HG03108 (cell line): Measurements from ENCODE around the gene RAMP2.
A peak's percentile ranks its signal among the peaks of the same experiment; 100 is the strongest.
"Not testable (repeated sequence)": the region's sequence is repeated elsewhere in the genome, so short reads cannot be mapped to it uniquely, and the experiment has no call there.

ENCODE experiments used
- ATAC-seq: cut with Tn5 transposase; IDR thresholded peaks from one replicate; pipeline ENCODE4 v1.9.1; 2021; ENCODE audit warnings: moderate library complexity; ENCODE audit not compliant: unreplicated experiment

The RAMP2 gene, protein sequence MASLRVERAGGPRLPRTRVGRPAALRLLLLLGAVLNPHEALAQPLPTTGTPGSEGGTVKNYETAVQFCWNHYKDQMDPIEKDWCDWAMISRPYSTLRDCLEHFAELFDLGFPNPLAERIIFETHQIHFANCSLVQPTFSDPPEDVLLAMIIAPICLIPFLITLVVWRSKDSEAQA

DNA sequence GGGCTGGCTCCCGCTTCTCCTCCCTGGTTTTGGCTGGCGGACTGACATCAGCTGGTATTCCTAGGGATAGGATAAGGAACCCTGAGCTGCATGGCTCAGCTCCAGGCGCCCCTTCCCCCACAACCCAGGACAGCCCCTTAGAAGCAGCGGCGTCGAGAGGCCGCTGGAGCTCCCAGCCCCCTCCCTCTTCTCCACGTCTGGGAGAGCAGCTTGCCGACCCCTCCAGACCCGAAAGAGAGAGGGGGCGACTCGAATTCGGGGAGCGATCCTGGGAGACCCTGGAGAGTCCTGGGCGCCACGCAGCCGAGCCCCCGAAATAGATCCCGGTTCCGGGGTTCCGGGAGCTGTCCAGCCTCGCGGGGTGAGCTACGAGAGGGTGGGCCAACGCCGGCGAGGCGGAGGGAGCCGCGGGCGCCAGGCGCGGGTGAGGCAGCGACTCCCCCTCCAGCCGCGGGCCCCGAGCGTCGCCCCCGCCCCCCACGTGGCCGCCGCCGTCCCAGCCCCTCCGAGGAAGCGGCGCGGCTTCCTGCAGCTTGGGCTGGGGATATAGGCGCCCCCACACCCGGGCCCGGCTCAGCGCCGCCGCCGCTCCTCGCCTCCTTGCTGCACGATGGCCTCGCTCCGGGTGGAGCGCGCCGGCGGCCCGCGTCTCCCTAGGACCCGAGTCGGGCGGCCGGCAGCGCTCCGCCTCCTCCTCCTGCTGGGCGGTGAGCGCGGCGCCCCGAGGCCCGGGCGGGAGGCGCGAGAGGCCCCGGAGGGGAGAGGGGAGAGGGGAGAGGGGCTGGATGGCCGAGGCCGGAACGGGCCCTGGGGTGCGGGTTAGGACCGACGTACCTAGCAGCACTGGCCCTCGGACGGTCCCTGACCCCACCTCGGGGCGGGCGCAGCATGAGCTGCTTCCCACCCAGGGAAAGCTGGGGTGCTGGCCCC, at the start of gene RAMP2:
TSS of gene RAMP2 (plus strand) at position 576 of the 930 bp plus-strand sequence. CDS start at position 611, 35 bp downstream.
- no peak for ATAC-seq

DNA sequence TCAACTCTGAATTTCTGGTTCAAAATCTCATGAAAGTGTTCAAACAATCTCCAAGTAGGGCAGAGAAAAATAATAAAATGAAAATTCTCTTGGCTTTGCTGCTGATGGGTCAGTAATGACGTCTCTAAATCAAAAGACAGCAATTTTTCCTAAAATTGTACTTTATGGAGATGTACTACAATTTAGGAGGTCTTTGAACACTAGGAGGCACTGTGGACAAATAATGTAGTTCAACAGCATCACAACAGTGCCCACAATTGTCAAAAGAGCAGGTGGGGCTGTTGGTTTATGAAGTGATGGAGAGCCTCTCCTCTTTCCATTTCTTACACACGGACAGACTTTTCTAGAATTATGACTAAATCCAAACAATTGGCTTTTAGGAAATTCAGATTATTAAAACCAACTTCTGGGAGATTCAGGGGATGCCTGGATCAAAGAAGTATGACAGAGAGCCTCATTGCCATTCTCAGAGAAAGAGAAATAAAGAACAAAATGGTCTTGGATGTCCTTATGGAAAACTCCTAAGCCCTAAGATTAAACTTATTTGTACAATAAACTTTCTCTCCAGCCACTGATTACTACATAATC, 39.9 kb upstream of the RAMP2 start:
- no peak for ATAC-seq

DNA sequence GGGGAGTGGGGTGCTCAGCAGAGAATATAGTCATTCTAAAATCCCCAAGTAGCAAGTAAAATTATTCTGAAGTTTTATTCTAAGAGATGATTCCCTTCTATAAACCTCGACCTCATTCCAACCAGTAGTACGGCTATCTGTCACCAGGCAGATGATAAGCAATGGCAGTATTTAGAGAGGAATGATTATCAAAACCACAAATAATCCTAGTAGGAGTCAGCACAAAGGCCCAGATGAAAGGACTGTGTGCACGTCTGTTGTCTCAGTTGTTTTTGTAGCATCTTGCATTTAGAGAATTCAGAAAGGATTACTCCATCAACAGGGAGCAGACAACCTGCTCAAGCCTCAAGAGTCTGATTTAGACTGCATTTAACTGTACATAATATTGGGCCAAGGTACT, 37.4 kb upstream of the RAMP2 start:
- ATAC-seq, result no peak

DNA sequence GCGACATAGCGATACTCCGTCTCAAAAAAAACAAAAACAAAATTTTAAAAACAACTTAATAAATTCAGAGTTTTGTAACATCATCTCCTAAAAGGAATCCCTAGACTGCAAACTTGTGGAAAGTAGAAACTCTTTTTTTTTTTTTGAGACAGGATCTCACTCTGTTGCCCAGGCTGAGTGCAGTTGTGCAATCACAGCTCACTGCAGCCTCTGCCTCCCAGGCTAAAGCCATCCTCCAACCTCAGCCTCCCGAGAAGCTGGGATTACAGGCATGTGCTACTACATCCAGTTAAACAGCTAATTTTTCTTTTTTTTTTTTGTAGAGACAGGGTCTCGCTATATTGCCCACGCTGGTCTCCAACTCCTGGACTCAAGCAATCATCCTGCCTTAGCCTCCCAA, 35.9 kb upstream of the RAMP2 start:
- ATAC-seq, result no peak

DNA sequence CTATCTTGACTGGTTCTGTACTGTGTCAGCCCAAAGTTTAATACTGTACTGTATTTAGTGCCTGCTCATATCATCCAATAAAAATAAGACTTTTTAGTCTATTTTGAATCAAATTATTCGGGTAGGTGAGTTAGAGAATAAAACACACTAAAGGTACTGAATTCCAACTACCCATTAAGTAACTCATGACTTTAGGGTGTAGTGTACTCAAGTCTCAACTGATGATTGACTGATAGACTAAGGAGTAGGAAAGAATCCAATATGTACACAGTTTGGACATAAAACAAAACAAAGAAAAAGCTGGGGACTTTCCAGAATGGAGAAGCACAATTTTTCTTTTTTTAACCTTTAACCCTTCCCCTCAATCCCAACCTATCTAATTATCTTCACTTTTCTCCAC, 20.3 kb upstream of the RAMP2 start:
- ATAC-seq, result no peak

DNA sequence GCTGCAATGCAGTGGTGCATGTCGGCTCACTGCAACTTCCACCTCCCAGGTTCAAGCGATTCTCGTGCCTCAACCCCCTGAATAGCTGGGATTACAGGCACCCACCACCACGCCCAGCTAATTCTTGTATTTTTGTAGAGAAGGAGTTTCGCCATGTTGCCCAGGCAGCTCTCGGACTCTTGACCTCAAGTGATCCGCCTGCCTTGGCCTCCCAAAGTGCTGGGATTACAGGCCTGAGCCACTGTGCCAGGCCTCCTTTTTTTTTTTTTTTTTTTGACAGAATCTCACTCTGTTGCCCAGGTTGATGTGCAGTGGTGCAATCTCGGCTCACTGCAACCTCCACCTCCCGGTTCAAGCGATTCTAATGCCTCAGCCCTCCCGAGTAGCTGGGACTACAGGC, 18.1 kb upstream of the RAMP2 start:
- ATAC-seq, result not testable (repeated sequence)

DNA sequence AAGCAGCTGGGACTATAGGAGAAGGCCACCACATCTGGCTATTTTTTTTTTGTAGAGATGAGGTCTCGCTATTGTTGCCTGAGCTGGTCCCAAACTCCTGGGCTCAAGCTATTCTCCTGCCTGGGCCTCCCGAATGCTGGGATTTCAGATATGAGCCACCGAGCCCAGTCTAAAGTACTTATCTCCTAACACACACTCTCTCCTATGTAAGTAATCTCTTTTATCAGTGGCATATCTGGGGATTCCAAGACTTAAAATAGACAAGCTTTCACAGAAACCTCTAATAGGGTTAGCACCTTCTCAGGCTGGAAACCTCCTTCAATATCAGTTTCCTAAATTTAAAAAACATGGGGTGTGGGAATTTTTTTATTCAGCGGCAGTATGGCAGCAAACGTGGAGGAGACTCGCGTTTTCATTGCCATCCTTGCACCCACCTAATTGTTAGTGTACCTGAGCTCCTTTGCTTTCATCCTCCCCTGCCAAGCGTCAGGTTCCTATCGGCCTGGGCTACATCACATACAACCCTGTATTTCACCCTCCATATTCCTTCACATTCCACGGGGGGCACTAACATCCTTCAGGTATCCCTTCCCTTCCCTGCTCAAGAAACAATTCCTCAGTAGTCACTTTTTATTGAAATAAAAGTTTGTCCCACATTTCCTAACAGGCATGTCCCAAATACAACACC, 17.3 kb upstream of the RAMP2 start:
- ATAC-seq, result no peak

DNA sequence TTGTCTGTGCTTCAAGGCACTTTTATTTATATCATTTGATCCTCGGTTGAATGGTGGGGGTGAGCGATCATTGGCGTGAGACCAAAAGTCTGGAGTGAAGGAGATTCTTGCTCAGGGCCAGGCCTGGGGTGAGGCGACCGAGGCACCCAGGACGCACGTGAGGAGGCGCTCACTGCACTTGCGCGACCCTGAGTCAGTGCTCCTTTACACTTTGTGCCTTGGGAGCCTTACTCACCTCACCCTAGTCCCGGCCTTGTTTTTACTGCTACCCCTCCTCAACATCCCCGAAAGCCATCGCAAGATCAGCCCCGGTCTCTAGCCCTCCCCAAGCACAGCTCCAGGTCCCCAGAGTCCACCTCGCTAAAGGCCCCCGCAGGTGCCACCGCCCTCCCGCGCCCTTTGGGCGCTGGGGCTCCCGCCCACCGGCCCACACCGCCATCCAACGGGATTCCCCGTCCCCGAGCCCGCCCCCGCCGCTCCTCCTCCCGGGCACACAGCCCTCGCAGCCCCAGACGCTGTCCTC, 16.7 kb upstream of the RAMP2 start:
- peak; percentile 36 for ATAC-seq

DNA sequence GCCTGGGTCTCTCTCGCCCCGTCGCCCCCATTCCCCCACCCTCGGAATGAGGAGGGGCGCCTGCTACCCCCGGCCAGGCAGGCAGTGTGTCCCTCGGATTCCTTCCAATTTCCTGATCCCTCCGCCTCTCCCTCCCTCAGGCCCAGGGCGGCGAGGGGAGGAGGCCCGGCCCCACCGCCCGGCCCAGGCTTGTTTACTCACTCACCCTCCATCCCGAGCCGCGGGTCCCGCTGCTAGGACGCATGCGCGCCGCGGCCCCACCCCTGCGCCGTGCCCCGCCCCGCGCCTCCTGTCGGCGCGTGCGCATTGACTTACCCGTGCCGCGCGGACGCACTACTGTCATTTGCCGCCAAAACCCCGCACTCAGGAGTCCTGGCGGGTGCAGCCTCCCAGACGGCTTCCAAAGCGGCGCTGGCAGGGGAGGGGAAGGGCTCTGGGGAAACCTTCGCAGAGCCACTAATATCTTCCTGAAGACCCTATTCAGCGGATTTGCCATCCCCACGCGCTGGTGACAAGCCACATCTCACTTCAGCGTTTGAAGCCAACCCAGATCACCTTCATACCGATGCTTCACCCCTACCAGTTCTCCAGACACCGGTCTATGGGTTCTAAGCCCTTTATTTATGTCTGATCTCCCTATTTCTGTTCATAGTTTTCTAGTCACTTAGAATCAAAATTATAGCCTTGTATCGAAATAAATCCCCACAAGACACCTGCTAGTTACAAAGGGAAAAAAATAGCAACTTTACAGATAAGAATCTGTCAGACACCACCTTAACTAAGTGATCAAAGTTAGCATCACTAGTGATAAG, 16.0 kb upstream of the RAMP2 start, which contains the start of gene EZH1:
TSS of gene EZH1 (minus strand) at position 235 of the 812 bp plus-strand sequence. CDS start 16,099 bp downstream, outside the sequence.
- ATAC-seq, result peak; percentile 85

DNA sequence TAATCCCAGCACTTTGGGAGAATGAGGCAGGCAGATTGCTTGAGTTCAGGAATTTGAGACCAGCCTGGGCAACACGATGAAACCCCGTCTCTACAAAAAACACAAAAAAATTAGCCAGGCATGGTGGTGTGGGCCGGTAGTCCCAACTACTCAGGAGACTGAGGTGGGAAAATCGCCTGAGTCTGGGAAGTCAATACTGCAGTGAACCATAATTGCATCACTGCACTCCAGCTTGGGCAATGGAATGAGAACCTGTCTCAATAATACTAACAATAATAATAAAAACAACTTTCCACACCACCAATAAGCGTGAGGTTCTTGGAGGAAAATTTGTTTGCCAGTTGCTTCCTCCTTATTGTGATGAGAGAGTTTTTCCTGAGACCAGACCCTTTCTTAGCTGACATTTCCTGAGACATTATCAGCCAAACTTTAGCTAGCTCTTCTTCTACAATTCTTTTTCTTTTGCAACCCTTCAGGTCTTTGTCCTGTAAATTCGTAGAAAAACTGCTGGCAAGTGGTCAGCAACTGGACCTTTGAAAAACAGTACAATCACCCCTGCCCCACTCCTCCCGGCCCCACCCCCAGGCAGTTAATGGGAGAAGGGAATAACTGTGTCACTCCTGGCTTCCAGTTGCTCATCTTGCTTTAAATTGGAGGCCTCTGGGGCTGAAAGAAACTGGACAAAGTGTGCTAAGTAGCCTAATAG, 12.7 kb upstream of the RAMP2 start:
- no peak for ATAC-seq

DNA sequence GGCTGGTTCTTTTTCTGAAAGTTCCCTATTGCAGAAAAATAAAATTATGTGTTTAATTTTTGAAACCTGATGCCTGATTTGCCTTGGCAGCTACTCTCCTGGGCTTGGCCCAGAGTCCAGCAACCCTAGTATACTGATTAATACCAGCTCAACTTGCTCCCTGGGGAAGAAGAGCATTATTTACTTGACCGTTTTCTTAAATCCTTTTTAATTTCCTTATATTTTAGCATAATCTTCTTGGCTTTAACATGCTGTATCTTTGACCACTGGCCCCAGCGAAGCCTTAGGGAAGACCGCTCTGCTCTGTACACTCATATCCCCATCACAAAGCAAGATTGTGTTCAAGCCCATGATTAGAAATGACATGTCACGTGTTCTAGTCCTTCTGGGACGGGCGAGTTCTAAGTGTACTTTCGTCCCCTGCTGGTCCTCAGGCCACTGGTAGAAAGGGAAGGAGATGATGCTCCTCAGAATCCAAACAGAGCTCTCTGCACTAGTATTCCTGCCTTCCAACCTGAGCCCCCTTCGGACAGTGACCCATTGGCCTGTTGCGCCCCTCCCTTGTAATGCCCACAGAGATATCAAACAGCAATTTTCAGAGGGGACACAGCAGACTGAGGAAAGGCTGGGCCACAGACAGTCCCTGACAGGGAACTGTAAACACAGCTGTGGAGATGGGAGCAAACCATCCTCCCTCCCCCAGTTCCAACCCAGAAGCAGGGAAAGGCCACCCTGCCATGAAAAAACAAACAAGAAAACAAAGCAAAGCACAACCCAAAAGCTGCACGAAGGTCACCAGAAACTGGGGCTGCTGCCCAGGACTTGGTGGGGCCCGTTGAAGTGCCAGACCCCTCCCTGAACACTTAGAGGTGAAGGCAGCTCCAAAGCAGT, 11.9 kb upstream of the RAMP2 start:
- no peak for ATAC-seq

DNA sequence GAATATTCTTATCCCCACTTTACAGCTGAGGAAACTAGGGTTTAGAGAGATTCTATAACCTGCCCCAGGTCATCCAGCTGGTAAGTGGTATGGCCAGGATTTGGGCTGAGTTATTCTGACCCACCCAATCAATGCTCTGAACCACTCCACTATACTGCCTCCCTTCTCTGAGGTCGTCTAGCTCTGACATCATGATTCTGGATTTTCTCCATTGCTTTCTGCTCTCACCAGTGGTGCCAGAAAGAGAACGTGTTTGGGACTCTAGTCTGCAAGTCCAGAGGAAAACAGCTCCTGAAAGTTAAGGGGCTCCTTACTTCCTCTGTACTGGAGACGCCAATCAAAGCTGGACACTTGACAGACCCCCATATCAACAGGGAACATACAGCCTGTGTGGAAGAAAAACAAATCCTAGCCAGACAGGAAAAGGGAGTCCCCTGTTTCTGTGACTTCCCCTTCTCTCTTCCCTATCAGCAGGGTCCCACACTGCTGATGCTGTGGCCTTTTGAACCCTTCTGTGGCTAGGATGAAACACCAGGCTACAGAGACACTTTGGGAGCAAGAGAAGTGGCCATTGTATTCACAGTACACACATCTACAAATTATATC, 10.2 kb upstream of the RAMP2 start:
- ATAC-seq, result no peak

DNA sequence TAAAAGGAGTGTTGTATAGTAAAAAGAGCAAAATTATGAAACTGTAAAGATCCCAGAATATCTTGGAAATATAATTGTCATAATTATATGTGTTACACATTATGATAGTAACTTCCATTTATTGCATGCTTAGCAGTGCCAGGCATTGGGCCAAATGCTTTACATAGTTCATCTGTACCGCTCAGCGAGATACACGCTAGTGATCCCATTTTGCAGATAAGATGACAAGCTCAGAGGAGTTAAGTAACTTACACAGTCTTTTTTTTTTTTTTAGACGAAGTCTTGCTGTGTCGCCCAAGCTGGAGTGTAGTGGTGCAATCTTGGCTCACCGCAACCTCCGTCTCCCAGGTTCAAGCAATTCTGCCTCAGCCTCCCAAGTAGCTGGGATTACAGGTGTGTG, 9.4 kb upstream of the RAMP2 start:
- no peak for ATAC-seq

DNA sequence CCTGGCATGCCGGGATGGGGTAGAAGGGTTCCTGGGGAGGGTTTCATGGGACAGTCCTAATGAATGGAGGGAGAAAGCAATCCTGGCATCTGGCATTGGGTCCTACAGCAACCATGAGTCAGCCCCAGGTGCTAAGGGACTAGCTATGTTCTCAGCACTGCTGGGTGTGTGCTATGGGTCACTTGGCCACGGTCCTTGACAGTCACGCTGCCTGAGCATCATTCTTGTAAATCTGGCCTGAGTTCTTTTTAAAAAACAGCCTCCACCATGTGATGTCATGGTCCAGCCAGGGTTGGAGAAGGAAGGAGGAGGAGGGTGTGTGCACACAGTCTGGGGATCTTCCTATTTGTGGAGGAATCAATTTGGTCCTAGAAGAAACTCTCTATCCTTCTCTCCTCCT, 6.2 kb upstream of the RAMP2 start:
- no peak for ATAC-seq

DNA sequence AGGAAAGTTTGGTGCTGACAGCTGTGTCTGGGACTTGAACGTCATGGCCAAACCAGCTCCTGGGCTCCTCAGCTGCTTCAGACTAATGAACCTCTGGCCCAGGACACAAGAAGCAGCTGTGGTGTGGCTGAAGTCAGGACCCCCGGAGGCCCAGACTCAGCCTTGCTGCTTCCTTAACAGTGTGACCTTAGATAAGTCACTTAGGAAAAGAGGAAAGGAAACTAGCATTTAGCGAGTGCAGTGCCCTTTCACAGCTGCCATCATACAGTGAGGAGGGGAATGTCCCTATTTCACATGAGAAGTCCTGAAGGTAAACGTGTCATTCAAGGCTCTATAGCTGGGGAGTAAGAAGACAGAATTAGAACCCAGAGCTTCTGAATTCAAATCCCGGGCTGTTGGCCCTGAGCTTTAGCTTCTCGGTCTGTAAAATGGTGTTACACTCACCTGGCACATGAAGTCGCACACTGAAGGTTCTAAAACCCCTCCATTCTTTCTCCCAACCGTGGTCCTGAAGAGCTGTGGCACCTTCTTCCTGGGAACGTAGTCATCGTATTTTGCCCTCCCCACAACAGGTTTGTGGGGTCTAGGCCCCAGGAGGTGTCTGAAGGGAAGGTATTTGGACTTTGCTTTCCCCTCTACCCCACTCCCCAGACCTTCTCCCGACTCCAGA, 910 bp upstream of the RAMP2 start:
- ATAC-seq, result peak; percentile 79

DNA sequence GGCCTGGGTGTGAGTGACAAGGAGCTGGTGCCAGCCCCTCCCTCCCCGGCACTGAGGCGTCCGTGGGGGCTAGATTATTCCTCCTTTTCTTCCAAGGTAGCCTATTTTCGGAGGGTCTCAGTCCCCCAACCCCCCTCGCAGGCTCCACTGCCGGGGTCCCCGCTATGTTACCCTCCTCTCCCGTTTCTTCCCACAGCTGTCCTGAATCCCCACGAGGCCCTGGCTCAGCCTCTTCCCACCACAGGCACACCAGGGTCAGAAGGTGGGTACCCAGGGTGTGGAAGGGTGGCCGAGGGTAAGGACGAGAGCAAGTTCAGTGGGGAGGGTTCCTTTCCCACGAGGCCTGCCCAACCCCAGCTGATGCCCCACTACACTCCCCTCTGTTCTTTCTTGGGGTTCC, 611 bp downstream of the RAMP2 start:
- no peak for ATAC-seq

DNA sequence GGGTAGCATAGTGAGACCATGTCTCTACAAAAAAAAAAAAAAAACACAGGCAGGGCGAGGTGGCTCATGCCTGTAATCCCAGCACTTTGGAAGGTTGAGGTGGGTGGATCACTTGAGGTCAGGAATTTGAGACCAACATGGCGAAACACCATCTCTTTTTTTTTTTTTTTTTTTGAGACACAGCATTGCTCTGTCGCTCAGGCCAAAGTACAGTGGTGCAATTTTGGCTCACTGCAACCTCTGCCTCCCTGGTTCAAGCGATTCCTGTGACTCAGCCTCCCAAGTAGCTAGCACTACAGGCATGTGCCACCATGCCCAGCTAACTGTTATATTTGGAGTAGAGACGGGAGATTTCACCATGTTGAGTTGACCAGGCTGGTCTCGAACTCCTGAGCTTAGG, 5.1 kb downstream of the RAMP2 start:
- ATAC-seq, result no peak

DNA sequence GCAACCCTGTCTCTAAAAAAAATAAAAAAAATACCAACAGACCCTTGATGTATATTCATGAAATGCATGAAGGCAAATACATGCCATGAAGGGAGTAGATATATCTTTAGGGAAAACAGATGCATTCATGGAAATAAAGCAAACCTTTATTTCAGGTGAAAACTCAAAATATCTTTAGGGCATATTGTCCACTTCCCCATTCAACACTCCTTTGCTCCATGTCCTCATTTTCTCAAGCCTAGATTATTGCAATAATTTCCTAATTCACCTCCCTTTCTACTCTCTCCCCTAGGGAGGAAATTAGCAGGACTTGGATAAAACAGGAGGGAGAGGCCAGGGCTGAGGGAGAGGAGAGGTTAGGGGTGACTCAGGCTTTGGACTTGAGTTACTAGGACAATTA, 6.5 kb downstream of the RAMP2 start:
- no peak for ATAC-seq
